ENCODE measurements around the gene GNG7.
"Not testable (repeated sequence)": the region's sequence is repeated elsewhere in the genome, so short reads cannot be mapped to it uniquely, and the experiment has no call there.

Gene GNG7

DNA sequence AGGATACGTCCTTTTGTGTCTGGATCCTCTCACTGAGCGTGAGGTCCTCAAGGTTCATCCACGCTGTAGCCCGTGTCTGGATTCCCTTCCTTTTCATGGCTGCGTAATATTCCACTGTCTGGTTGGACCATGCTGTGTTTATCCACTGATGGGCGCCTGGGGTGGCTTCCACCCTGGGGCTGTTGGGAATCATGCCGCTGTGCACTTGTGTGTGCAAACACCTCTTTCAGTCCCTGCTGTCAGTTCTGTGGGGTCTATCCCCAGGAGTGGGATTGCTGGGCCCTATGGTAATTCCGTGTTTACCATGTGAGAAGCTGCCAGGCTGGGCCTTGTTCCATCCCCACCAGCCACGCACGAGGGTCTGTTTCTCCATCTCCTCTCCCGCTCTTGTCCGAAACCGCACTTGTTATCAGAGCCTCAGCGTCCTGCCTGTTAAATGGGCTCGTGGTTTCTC lies 128.0 kb downstream of the GNG7 start:
- no peaks in the 10 kb centered on the region for H3K9me3 ChIP-seq (ENCODE audit: insufficient read depth, low read depth, low read length)
- H3K36me3 ChIP-seq (ENCODE audit: insufficient read depth, low read length), result no peaks in the 10 kb centered on the region
- no peak for TF ChIP-seq EZH2phosphoT487 (IDR thresholded peaks at IDR 0.05; ENCODE audit: borderline replicate concordance)
- TF ChIP-seq, protein P1, sequence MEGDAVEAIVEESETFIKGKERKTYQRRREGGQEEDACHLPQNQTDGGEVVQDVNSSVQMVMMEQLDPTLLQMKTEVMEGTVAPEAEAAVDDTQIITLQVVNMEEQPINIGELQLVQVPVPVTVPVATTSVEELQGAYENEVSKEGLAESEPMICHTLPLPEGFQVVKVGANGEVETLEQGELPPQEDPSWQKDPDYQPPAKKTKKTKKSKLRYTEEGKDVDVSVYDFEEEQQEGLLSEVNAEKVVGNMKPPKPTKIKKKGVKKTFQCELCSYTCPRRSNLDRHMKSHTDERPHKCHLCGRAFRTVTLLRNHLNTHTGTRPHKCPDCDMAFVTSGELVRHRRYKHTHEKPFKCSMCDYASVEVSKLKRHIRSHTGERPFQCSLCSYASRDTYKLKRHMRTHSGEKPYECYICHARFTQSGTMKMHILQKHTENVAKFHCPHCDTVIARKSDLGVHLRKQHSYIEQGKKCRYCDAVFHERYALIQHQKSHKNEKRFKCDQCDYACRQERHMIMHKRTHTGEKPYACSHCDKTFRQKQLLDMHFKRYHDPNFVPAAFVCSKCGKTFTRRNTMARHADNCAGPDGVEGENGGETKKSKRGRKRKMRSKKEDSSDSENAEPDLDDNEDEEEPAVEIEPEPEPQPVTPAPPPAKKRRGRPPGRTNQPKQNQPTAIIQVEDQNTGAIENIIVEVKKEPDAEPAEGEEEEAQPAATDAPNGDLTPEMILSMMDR (conservative IDR thresholded peaks at IDR 0.05; ENCODE audit: low read length), result no peak
- no peaks in the 10 kb centered on the region for H3K4me1 ChIP-seq (ENCODE audit: insufficient read depth, low read length, poor library complexity, severe bottlenecking)
- H2AFZ ChIP-seq (ENCODE audit: low read length), result no peak overlapping the region
- no peaks in the 10 kb centered on the region for H3K27me3 ChIP-seq (ENCODE audit: insufficient read depth, low read length, poor library complexity, severe bottlenecking)
- no peak overlapping the region for H3K9ac ChIP-seq (ENCODE audit: low read depth, low read length, poor library complexity, severe bottlenecking)
- H3K4me2 ChIP-seq (ENCODE audit: low read depth, low read length, poor library complexity, severe bottlenecking), result no peak overlapping the region
- H3F3A ChIP-seq (ENCODE audit: low read depth), result no peaks in the 10 kb centered on the region
- H3K9me2 ChIP-seq (replicated peaks; ENCODE audit: low read depth, low read length), result no peaks in the 10 kb centered on the region
- H3K79me2 ChIP-seq (ENCODE audit: insufficient read depth, low read length), result no peaks in the 10 kb centered on the region
- no peaks in the 10 kb centered on the region for H4K20me1 ChIP-seq (ENCODE audit: insufficient read depth, low read length, poor library complexity, severe bottlenecking)
- H3K4me3 ChIP-seq (ENCODE audit: low read length, poor library complexity, severe bottlenecking), result no peak overlapping the region

DNA sequence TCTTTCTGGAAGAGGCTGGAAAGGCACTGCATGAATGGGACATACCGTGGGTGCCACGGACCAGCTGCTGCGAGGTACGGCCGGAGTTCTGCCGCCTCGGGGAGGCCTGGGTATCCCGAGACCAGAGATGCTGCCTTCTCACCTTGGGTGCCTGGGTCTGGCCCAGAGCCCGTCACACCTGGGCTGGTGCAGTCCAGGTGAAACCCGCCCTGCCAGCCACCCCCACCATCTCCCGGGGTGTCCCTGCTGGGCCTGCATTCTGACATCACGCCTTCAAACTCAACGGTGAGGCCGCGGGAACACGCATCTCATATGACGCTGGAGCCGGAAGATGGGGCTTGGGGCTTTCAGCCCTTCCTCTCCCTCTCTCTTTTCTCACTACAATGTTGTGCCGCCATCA lies 128.6 kb downstream of the GNG7 start:
- H3K36me3 ChIP-seq (ENCODE audit: insufficient read depth, low read length), result no peaks in the 10 kb centered on the region
- TF ChIP-seq, protein P1 (conservative IDR thresholded peaks at IDR 0.05; ENCODE audit: low read length), result no peak
- TF ChIP-seq EZH2phosphoT487 (IDR thresholded peaks at IDR 0.05; ENCODE audit: borderline replicate concordance), result no peak

DNA sequence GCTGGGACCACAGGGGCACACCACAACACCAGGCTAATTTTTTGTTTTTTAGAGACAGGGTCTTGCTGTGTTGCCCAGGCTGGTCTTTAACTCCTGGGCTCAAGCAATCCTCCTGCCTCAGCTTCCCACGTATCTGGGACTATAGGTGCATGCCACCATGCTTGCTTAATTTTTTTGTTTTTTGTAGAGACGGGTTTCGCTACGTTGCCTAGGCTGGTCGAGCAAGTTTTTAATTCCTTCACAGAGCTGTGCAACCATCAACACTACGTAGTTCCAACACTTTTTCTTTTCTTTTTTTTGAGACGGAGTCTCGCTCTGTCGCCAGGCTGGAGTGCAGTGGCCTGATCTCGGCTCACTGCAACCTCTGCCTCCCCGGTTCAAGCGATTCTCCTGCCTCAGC lies 130.3 kb downstream of the GNG7 start:
- not testable (repeated sequence) for H3F3A ChIP-seq (ENCODE audit: low read depth); H3K9me2 ChIP-seq (replicated peaks; ENCODE audit: low read depth, low read length); H4K20me1 ChIP-seq (ENCODE audit: insufficient read depth, low read length, poor library complexity, severe bottlenecking); H3K4me2 ChIP-seq (ENCODE audit: low read depth, low read length, poor library complexity, severe bottlenecking); H3K27me3 ChIP-seq (ENCODE audit: insufficient read depth, low read length, poor library complexity, severe bottlenecking); H3K36me3 ChIP-seq (ENCODE audit: insufficient read depth, low read length); H3K4me1 ChIP-seq (ENCODE audit: insufficient read depth, low read length, poor library complexity, severe bottlenecking); H3K79me2 ChIP-seq (ENCODE audit: insufficient read depth, low read length); H3K4me3 ChIP-seq (ENCODE audit: low read length, poor library complexity, severe bottlenecking); H3K9me3 ChIP-seq (ENCODE audit: insufficient read depth, low read depth, low read length); H3K9ac ChIP-seq (ENCODE audit: low read depth, low read length, poor library complexity, severe bottlenecking); H2AFZ ChIP-seq (ENCODE audit: low read length)

More for the DNA sequence above, 128.6 kb downstream of the GNG7 start:
- Histone ChIP-seq H2AFZ (ENCODE audit: low read length) (no peak overlapping the region), H3K4me2 (ENCODE audit: low read depth, low read length, poor library complexity, severe bottlenecking) (no peak overlapping the region), H3K79me2 (ENCODE audit: insufficient read depth, low read length) (no peaks in the 10 kb centered on the region), H3K9me2 (replicated peaks; ENCODE audit: low read depth, low read length) (no peaks in the 10 kb centered on the region), H4K20me1 (ENCODE audit: insufficient read depth, low read length, poor library complexity, severe bottlenecking) (no peaks in the 10 kb centered on the region), H3K4me3 (ENCODE audit: low read length, poor library complexity, severe bottlenecking) (no peak overlapping the region), H3K27me3 (ENCODE audit: insufficient read depth, low read length, poor library complexity, severe bottlenecking) (no peaks in the 10 kb centered on the region), H3K4me1 (ENCODE audit: insufficient read depth, low read length, poor library complexity, severe bottlenecking) (no peaks in the 10 kb centered on the region), H3K9ac (ENCODE audit: low read depth, low read length, poor library complexity, severe bottlenecking) (no peak overlapping the region), H3K9me3 (ENCODE audit: insufficient read depth, low read depth, low read length) (no peaks in the 10 kb centered on the region), H3F3A (ENCODE audit: low read depth) (no peaks in the 10 kb centered on the region)

DNA sequence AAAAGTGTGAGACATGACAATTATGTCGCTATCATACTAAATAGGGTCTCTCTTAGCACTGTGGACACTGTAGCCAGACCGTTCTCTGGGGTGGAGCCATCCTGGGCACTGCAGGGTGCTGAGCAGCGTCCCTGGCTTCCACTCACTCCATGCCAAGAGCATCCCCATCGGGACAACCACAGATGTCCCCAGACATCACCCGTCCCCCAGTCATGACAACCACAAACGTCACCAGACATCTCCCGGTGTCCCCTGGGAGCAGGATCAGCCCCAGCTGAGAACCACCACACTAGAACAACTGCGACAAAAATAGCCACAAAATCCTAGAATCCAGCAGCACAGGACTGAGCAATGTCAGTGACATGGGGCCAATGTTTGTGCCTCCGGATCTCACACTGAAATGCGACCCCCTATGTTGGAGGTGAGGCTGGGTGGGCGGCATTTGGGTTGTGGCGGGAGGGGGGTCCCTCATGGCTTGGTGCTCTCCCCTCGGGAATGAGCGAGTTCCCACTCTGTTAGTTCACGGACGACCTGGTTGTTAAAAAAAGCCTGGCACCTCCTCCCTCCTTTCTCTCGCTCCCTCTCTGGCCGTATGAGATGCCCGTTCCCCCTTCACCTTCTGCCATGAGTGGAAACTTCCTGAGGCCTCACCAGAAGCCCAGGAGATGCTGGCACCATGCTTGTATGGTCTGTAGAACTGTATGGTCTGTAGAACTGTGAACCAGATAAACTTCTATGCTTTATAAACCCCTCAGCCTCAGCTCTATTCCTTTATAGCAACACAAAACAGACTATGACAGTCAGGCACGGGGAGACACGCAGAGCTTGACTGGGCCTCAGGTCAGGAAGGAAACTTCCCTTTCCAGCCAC lies 132.7 kb downstream of the GNG7 start:
- H3K9me2 ChIP-seq (replicated peaks; ENCODE audit: low read depth, low read length), result no peaks in the 10 kb centered on the region
- no peak overlapping the region for H3K4me3 ChIP-seq (ENCODE audit: low read length, poor library complexity, severe bottlenecking)
- no peaks in the 10 kb centered on the region for H4K20me1 ChIP-seq (ENCODE audit: insufficient read depth, low read length, poor library complexity, severe bottlenecking)
- H3K79me2 ChIP-seq (ENCODE audit: insufficient read depth, low read length), result no peaks in the 10 kb centered on the region
- no peaks in the 10 kb centered on the region for H3F3A ChIP-seq (ENCODE audit: low read depth)
- H3K36me3 ChIP-seq (ENCODE audit: insufficient read depth, low read length), result no peaks in the 10 kb centered on the region
- H2AFZ ChIP-seq (ENCODE audit: low read length), result no peak overlapping the region
- H3K9me3 ChIP-seq (ENCODE audit: insufficient read depth, low read depth, low read length), result no peaks in the 10 kb centered on the region
- TF ChIP-seq EZH2phosphoT487 (IDR thresholded peaks at IDR 0.05; ENCODE audit: borderline replicate concordance), result no peak
- no peaks in the 10 kb centered on the region for H3K27me3 ChIP-seq (ENCODE audit: insufficient read depth, low read length, poor library complexity, severe bottlenecking)
- H3K9ac ChIP-seq (ENCODE audit: low read depth, low read length, poor library complexity, severe bottlenecking), result no peak overlapping the region
- H3K4me1 ChIP-seq (ENCODE audit: insufficient read depth, low read length, poor library complexity, severe bottlenecking), result no peaks in the 10 kb centered on the region
- H3K4me2 ChIP-seq (ENCODE audit: low read depth, low read length, poor library complexity, severe bottlenecking), result no peak overlapping the region
